Measurements from ENCODE around the gene TMEM9.

- TF ChIP-seq REST (IDR thresholded peaks at IDR 0.05; ENCODE audit: insufficient read depth in 1 of 2, low read depth in 2 of 2, low read length in 1 of 2) (no peak), CTCF (IDR thresholded peaks at IDR 0.05) (no peak), POLR2AphosphoS5 (IDR thresholded peaks at IDR 0.05; ENCODE audit: low read depth, low read length) (no peak), SIN3A (IDR thresholded peaks at IDR 0.05; ENCODE audit: borderline replicate concordance, insufficient read depth, low read depth, low read length) (no peak)
These were observed 40.6 kb downstream of the TMEM9 start for GRCh38 chr1:201113451-201114244.
